C4-2B (cell line): ENCODE measurements around the gene AHNAK.

Experiments
- ZFX ChIP-seq: fragments of 450-650 bp; IDR thresholded peaks from 2 replicates; pipeline ENCODE4 v1.6.1; 2017
- TF ChIP-seq, protein P1 (sequence below): fragments of 450-650 bp; conservative IDR thresholded peaks from 2 replicates; pipeline ENCODE4 v1.5.1; 2017; ENCODE audit warnings: mild to moderate bottlenecking

DNA sequence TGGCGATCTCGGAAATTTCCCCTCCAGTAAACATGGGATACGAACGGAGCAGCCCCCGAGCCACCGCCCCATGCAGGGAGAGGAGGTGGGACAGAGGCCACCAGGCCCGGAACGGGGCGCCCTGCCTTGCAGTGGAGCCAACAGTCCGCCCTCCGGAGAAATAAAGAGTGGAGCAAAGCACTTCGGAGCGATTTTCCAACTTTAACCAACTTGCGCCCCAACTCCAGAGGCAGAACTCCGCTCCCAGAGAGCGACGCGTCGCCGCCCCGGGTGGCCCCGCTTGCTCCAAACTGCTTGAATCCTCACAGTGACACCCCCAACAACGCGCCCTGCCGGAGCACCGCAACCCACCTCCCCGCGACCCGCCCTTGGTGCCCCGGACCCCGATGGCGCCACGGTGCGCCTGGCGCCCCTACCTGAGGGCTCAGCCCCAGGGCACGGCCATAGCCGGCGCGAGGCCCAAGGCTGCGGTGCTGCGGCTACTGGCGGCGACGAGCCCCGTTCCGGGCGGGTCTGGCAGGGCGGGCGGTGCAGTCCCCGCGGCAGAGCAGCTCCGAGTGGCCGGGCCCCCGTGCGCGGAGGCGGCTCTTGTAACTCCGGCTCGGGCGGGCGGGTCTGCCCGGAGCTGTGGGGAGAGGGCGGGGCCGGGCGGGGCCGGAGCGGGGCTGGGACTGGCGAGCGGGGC, at the start of gene AHNAK:
- TF ChIP-seq, protein P1, sequence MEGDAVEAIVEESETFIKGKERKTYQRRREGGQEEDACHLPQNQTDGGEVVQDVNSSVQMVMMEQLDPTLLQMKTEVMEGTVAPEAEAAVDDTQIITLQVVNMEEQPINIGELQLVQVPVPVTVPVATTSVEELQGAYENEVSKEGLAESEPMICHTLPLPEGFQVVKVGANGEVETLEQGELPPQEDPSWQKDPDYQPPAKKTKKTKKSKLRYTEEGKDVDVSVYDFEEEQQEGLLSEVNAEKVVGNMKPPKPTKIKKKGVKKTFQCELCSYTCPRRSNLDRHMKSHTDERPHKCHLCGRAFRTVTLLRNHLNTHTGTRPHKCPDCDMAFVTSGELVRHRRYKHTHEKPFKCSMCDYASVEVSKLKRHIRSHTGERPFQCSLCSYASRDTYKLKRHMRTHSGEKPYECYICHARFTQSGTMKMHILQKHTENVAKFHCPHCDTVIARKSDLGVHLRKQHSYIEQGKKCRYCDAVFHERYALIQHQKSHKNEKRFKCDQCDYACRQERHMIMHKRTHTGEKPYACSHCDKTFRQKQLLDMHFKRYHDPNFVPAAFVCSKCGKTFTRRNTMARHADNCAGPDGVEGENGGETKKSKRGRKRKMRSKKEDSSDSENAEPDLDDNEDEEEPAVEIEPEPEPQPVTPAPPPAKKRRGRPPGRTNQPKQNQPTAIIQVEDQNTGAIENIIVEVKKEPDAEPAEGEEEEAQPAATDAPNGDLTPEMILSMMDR = no peak
- TF ChIP-seq ZFX = no peak; the same call in 1 of the 2 replicates
